GM21367 (cell line): Measurements from ENCODE around the gene NAPA.
"Not testable (repeated sequence)": the region's sequence is repeated elsewhere in the genome, so short reads cannot be mapped to it uniquely, and the experiment has no call there.

Experiments
- ATAC-seq: cut with Tn5 transposase; IDR thresholded peaks from one replicate; pipeline ENCODE4 v1.9.1; 2021; ENCODE audit not compliant: unreplicated experiment

The NAPA gene

DNA sequence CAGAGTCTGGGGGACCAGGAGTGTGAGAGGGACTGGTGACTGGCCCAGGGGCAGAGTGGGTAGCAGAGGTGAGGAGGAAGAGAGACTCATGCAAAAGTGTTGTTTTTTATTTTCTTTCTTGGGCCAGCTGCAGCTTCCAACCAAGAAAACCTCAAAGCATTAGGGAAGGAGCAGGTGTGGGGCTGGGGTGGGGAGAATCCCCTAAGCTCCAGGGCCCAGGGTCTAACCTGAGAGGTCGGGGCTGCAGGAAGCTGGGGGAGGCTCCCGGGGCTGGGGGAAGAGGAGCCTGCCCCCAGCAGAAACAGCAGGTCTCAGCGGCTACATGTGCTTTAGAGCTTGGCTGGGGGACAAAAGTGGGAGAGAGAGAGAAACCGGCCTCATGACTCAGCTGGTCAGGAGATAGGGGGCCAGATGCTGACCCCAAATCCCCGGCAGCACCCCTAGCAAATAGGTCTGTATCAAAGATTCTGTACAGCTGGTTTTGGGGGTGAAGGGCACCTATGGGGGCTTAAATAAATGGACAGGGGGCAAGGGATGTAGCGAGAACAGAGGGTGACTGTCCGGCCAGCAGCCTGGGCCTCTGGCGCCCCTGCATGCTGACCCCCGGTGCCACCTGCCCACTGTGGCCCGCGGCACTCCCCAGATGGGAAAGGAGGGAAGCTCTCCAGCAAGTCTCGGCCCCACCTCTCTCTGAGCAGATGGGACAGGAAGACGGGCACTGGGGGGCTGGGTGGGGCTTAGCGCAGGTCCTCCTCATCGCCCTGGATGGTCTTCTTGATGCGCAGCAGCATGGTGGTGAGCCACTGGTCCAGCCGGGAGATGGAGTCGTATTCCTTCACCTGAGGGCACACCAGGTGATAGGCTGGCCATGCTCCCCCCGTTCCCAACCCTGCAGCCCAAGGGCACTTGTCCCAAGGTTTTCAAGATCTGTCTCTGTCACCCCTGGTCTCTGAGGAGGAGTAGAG is 27.0 kb downstream of the NAPA start:
- ATAC-seq: no peak

DNA sequence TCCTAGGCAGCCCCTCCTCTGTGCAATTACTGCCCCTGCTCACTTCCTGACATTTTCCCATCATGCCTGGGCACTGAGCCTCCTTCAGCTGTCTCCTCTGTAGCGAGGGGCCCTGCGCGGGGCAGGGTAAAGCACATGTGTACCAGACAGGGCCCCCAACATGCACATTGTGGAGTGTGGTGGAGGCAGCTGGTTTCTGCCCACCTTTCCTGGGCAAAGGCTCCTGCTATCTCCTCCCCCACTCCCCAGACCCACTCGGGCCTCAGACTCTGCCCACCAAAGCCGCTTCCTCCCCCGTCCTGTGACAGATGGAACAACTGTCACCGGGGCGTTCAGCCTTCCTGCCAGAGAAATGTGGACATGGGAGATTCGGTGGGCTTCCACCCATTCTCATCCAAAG is 28.0 kb downstream of the NAPA start:
- no peak for ATAC-seq

GRCh38 chr19:47486220-47486619 is 28.6 kb downstream of the NAPA start:
- not testable (repeated sequence) for ATAC-seq

DNA sequence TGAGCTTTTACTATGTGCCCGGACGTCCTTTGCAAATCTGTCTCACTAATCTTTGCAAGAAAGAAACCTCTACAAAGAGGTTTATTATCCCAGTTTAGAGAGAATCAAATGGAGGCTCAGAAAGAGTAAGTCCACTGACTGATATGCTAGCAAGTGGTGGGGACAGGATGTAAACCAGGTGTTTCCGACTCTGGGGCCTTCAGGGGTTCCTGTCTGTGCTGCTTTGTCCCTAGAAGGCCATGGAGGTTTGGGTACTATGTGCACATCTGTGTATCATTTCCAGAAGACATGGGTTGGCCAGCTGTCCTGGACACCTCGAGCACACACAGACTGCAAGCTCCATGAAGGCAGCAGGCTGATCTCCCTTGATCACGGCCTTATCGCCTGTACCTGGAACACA is 29.7 kb downstream of the NAPA start:
- ATAC-seq: no peak

- ATAC-seq: peak; percentile 66
Observed at GRCh38 chr19:47483800-47484690, 30.8 kb downstream of the NAPA start, which contains the start of gene KPTN. KPTN (minus strand) TSS chr19:47484219; CDS start chr19:47484160, 59 bp downstream.

DNA sequence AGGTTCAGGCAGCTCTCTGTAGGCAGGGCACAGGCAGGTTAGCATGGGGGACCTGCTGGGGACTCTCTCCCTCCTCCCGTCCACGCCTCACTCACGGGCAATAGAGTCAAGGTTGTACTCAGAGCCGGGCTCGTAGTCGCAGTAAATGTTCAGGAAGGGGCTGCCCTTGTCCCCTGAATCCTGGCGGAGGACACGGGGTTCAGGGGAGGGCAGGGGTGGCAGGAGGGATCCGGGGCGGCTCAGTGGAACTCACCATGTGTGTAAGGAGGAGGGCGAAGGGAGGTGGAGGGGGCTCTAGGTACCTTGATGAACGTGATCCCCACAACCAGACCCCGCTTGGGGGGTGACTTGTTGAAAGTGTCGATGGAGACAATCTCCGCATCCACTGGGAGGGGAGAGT is 31.7 kb downstream of the NAPA start:
- ATAC-seq: no peak

DNA sequence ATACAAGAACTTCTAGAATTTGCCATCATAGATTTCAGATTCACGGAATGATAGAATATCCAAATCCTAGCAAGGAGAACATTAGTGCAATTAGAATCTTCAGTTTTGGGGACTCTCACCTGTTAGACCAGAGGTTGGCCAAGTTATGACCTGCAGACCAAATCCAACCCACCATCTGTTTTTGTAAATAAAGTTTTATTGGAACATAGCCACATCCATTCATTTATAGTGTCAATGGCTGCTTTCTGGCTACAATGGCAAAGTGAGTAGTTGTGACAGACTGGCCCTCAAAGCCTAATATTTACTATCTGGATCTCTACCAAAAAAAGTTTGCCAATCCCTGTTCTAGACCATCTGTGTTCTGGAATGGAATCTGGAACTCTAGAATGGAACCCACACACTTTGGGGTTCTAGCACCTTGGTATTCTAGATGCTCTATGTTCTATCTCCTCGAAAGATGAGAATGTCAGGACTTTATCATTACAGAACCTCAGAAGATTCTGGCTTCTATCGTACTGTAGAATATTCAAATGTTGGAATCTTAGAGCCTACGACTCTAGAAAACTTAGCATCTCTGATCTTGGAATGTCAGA is 33.3 kb downstream of the NAPA start:
- ATAC-seq: no peak

- no peak for ATAC-seq
Observed at GRCh38 chr19:47480658-47481057, 34.2 kb downstream of the NAPA start.

GRCh38 chr19:47479701-47480503 is 35.0 kb downstream of the NAPA start:
- no peak for ATAC-seq

- no peak for ATAC-seq
Observed at GRCh38 chr19:47476438-47476972, 38.4 kb downstream of the NAPA start.

DNA sequence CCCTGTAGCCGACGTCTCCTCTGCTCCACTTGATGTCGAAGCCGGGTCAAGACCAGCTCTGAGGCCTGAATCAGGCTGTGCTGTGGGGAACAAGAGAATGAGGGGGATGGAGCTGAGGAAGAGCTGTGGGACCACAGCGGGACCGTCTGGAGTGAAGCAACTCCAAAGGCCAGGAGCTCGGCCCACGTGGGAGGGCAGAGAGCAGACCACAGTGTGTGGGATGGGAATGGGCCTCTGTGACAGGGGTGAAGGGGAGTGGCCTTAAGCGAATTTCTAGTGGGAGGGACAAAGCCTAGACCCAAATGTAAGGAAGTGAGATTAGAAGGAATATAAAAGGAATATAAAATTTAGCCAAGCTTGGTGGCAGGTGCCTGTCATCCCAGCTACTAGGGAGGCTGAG is 39.4 kb downstream of the NAPA start:
- no peak for ATAC-seq

GRCh38 chr19:47473336-47473735 is 41.5 kb downstream of the NAPA start:
- no peak for ATAC-seq

DNA sequence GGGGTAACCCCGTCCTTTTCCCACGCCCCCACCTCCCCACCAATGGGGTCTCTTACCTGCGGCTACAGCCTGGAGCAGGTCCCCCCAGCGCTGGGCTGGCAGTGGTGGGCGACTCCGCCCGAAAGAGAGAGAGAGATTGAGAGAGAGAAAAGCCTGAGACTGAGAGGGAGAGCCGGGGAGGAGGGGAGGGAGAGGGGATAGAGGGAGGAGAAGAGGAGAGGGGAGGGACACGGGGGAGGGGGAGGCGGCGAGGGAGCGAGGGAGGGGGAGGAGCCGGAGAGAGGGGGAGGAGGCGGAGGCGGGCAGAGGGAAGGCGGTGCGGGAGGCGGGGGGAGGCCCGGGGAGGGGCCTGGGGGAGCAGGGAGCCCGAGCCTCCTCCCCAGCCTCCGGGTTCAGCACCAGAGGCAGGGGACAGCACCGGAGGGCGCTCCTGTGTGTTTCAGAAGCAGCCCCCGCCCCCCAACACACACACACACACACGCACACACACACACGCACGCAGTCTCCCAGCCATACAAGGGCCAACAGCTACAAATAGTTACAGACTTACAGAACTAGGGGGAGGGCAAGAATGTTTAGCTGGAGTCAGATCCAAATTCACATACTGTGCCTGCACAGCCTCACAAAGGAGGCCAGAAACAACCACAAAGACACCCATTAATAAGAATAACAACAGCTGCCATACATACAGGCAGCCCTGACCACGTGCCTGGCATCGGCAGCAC is 43.0 kb downstream of the NAPA start, which contains the start of gene SLC8A2:
Gene SLC8A2, minus strand, starts transcription at position 161 of the 725 bp plus-strand sequence. CDS start 5,490 bp downstream, outside the sequence.
- ATAC-seq: no peak

DNA sequence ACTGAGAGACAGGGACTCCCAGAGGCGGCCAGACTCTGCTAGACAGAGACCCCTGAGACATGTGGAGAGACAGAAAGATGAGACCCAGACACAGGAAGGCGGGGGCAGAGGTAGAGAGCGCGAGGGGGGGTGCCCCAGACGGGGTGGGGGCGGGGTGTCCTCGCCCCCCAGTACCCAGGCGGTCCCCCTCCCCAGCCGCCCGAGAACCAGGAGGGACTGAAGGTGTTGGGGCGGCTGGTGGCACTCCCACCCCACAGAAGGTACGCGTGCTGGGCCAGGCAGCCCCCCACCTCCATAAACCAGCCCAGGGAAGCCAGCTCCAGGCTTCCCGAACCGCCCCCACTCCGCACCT is 43.5 kb downstream of the NAPA start:
- no peak for ATAC-seq

- no peak for ATAC-seq
Observed at GRCh38 chr19:47470447-47471195, 44.2 kb downstream of the NAPA start.

DNA sequence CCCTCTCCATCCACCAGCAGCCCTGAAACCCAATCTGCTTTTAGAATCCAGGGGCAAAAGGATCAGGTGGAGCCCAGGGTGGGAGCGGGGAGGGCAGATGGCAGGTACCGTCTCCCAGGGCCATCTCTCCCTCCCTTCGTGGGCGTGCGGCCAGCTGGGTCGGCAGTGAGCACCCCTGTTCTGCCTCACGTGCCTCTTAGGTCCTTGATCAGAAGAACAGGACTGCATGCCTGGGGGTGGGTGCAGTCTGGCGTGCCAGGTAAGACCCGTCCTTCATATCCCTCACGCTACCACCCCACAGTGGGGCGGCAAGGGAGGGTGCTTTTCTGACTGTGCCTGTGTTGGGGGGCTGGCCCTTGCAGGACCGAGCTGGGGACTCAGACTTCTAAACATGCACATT is 45.1 kb downstream of the NAPA start:
- no peak for ATAC-seq

GRCh38 chr19:47469363-47469700 is 45.5 kb downstream of the NAPA start:
- ATAC-seq: no peak

- no peak for ATAC-seq
Observed at GRCh38 chr19:47467914-47468313, 46.9 kb downstream of the NAPA start.

- ATAC-seq: no peak
Observed at GRCh38 chr19:47465957-47466356, 48.9 kb downstream of the NAPA start.
